ENCODE data around the gene HDAC4. TPM values are rescaled to one million over a fixed set of nuclear protein-coding genes. Genes with fewer than 3 reads are reported as not detected.

The HDAC4 gene
- total RNA-seq, 1 experiment from 2014 or later, result 6.4 TPM

GRCh38 chr2:239397931-239398471, 2.8 kb downstream of the HDAC4 start:
- DNase-seq (ENCODE audit: low spot score), result no peak

GRCh38 chr2:239396881-239397681, 3.7 kb downstream of the HDAC4 start:
- DNase-seq (ENCODE audit: low spot score), result no peak

GRCh38 chr2:239395524-239395923, 5.3 kb downstream of the HDAC4 start:
- no peak for DNase-seq (ENCODE audit: low spot score)

GRCh38 chr2:239394978-239395377, 5.8 kb downstream of the HDAC4 start:
- DNase-seq (ENCODE audit: low spot score), result no peak

GRCh38 chr2:239394346-239394945, 6.4 kb downstream of the HDAC4 start:
- DNase-seq (ENCODE audit: low spot score), result no peak

- DNase-seq (ENCODE audit: low spot score), result no peak
Measured at GRCh38 chr2:239393941-239394340, 6.9 kb downstream of the HDAC4 start.

- no peak for DNase-seq (ENCODE audit: low spot score)
Measured at GRCh38 chr2:239393388-239393940, 7.4 kb downstream of the HDAC4 start.

- DNase-seq (ENCODE audit: low spot score), result no peak
Measured at GRCh38 chr2:239392688-239393387, 8.0 kb downstream of the HDAC4 start.

- DNase-seq (ENCODE audit: low spot score), result no peak
Measured at GRCh38 chr2:239392072-239392357, 8.8 kb downstream of the HDAC4 start.

GRCh38 chr2:239391286-239392071, 9.3 kb downstream of the HDAC4 start:
- no peak for DNase-seq (ENCODE audit: low spot score)

GRCh38 chr2:239390546-239391285, 10.1 kb downstream of the HDAC4 start:
- DNase-seq (ENCODE audit: low spot score), result no peak

- no peak for DNase-seq (ENCODE audit: low spot score)
Measured at GRCh38 chr2:239389414-239390329, 11.1 kb downstream of the HDAC4 start.

- DNase-seq (ENCODE audit: low spot score), result no peak
Measured at GRCh38 chr2:239388236-239389151, 12.3 kb downstream of the HDAC4 start.

- no peak for DNase-seq (ENCODE audit: low spot score)
Measured at GRCh38 chr2:239387811-239388210, 13.0 kb downstream of the HDAC4 start.

- no peak for DNase-seq (ENCODE audit: low spot score)
Measured at GRCh38 chr2:239386872-239387445, 13.9 kb downstream of the HDAC4 start.

GRCh38 chr2:239386001-239386670, 14.7 kb downstream of the HDAC4 start:
- no peak for DNase-seq (ENCODE audit: low spot score)

GRCh38 chr2:239385096-239386000, 15.5 kb downstream of the HDAC4 start:
- DNase-seq (ENCODE audit: low spot score), result no peak

Measured in H4 (cell line).